Parathyroid adenoma (tissue), 2 donors: ENCODE data around the gene SMIM8.

Experiments
- H2AFZ ChIP-seq: fragments of 300-600 bp; sonication (generic); one replicate; pipeline ENCODE4 v1.7.0; 2017; ENCODE audit warnings: antibody characterized with exemption, mild to moderate bottlenecking
- H3K27ac ChIP-seq: fragments of 300-600 bp; sonication (generic); one replicate; pipeline ENCODE4 v1.7.0; 2017
- H3K27me3 ChIP-seq: fragments of 300-600 bp; sonication (generic); one replicate; pipeline ENCODE4 v1.7.0; 2017; ENCODE audit warnings: low read length; ENCODE audit not compliant: control insufficient read depth, insufficient read depth
- H3K36me3 ChIP-seq: fragments of 300-600 bp; sonication (generic); one replicate; pipeline ENCODE4 v1.7.0; 2017; ENCODE audit warnings: low read length; ENCODE audit not compliant: control insufficient read depth, insufficient read depth
- H3K4me1 ChIP-seq: fragments of 300-600 bp; sonication (generic); one replicate; pipeline ENCODE4 v1.7.0; 2017; ENCODE audit warnings: control low read depth
- H3K4me2 ChIP-seq: fragments of 300-600 bp; sonication (generic); one replicate; pipeline ENCODE4 v1.7.0; 2017; ENCODE audit warnings: low read length
- H3K4me3 ChIP-seq: fragments of 300-600 bp; sonication (generic); one replicate; pipeline ENCODE4 v1.7.0; 2017; ENCODE audit warnings: low read depth, low read length
- H3K79me2 ChIP-seq: fragments of 300-600 bp; sonication (generic); one replicate; pipeline ENCODE4 v1.7.0; 2017; ENCODE audit warnings: control low read depth
- H3K9ac ChIP-seq: fragments of 300-600 bp; sonication (generic); one replicate; pipeline ENCODE4 v1.7.0; 2017; ENCODE audit warnings: mild to moderate bottlenecking
- H3K9me3 ChIP-seq: fragments of 300-600 bp; sonication (generic); one replicate; pipeline ENCODE4 v1.7.0; 2017; ENCODE audit warnings: low read length; ENCODE audit not compliant: control insufficient read depth
- CTCF ChIP-seq: fragments of 300-600 bp; sonication (generic); IDR thresholded peaks from one replicate; pipeline ENCODE4 v1.7.0; 2017; ENCODE audit warnings: antibody characterized with exemption, mild to moderate bottlenecking
- donor health status: primary hyperparathyroidism.

SMIM8 gene

GRCh38 chr6:87340230-87340629, 17.8 kb downstream of the SMIM8 start:
- TF ChIP-seq CTCF: no peak
- H3K27me3 ChIP-seq: no peaks in the 10 kb centered on the region
- H2AFZ ChIP-seq: no peak overlapping the region
- no peaks in the 10 kb centered on the region for H3K36me3 ChIP-seq
- H3K9ac ChIP-seq: no peak overlapping the region
- H3K4me2 ChIP-seq: no peak overlapping the region
- H3K27ac ChIP-seq: no peak overlapping the region
- no peaks in the 10 kb centered on the region for H3K79me2 ChIP-seq
- H3K9me3 ChIP-seq: no peaks in the 10 kb centered on the region
- no peak overlapping the region for H3K4me3 ChIP-seq
- H3K4me1 ChIP-seq: no peaks in the 10 kb centered on the region

DNA sequence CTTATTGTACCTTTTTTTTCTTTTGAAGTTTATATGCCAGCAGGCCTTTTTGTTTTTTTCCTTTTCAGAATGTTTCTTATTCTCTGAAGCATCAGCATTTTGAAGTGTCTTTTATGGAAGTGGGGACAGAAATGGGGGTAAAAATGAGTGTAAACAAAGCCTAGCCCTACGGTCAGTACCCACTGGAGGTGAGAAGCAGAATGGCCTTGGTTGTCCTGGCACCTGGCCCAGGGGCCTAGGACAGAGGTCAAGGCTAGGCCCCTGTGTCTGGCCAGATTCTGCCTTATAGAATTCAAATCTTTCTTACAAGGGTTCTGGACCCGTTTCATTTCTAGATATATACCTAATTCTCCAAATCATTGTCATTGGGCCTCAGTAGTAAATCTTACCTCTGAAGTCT, 18.8 kb downstream of the SMIM8 start:
- Histone ChIP-seq H3K36me3 (no peaks in the 10 kb centered on the region), H3K4me2 (no peak overlapping the region)
- no peak for TF ChIP-seq CTCF

DNA sequence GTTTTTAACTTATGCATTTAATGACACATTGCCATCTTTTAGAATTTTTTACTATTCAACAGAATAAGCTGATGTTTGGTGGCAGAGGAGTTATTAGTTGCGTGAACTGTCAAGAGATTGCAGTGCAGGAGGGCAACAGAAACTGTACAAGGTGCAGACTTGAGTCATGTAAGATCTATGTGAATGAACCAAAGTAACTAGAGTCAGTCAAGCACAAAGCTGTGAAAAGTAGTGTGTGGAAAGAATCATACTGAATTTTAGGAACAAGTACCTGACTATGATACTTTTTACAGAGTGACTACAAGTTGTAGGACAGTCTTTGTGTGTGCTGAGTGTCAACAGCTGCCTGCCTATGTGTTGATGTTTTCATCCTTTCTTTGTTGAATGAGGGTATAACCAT, 19.5 kb downstream of the SMIM8 start:
- Histone ChIP-seq H2AFZ (no peak overlapping the region), H3K4me3 (no peak overlapping the region), H3K4me2 (no peak overlapping the region), H3K9me3 (no peaks in the 10 kb centered on the region), H3K9ac (no peak overlapping the region), H3K27ac (no peak overlapping the region), H3K79me2 (no peaks in the 10 kb centered on the region), H3K4me1 (no peaks in the 10 kb centered on the region), H3K36me3 (no peaks in the 10 kb centered on the region), H3K27me3 (no peaks in the 10 kb centered on the region)
- TF ChIP-seq CTCF: no peak

More for the DNA sequence above, 18.8 kb downstream of the SMIM8 start:
- Histone ChIP-seq H3K9me3 (no peaks in the 10 kb centered on the region), H3K27me3 (no peaks in the 10 kb centered on the region), H3K9ac (no peak overlapping the region), H3K79me2 (no peaks in the 10 kb centered on the region), H3K4me1 (no peaks in the 10 kb centered on the region), H2AFZ (no peak overlapping the region), H3K4me3 (no peak overlapping the region), H3K27ac (no peak overlapping the region)

- Histone ChIP-seq H3K9me3 (no peaks in the 10 kb centered on the region), H3K27me3 (no peaks in the 10 kb centered on the region), H3K4me1 (no peaks in the 10 kb centered on the region), H3K4me2 (no peak overlapping the region), H3K36me3 (no peaks in the 10 kb centered on the region), H3K4me3 (no peak overlapping the region), H2AFZ (no peak overlapping the region), H3K9ac (no peak overlapping the region), H3K27ac (no peak overlapping the region), H3K79me2 (no peaks in the 10 kb centered on the region)
- TF ChIP-seq CTCF: no peak
Observed at GRCh38 chr6:87342829-87343228, 20.4 kb downstream of the SMIM8 start.

- Histone ChIP-seq H3K27me3 (no peaks in the 10 kb centered on the region), H2AFZ (no peak within 1 kb of the TSS), H3K4me3 (no peak within 1 kb of the TSS), H3K4me1 (no peaks in the 10 kb centered on the region), H3K36me3 (no peaks in the 10 kb centered on the region), H3K79me2 (no peaks in the 10 kb centered on the region), H3K9ac (no peak within 1 kb of the TSS), H3K27ac (no peak within 1 kb of the TSS), H3K4me2 (no peak within 1 kb of the TSS), H3K9me3 (no peaks in the 10 kb centered on the region)
- TF ChIP-seq CTCF: no peak
Observed at GRCh38 chr6:87344731-87345130, 22.3 kb downstream of the SMIM8 start, which contains the start of gene C6orf163. C6orf163 (plus strand) TSS chr6:87344813; CDS start chr6:87345100, 287 bp downstream.
